ENCODE data around the gene RTN3.

Gene RTN3

DNA sequence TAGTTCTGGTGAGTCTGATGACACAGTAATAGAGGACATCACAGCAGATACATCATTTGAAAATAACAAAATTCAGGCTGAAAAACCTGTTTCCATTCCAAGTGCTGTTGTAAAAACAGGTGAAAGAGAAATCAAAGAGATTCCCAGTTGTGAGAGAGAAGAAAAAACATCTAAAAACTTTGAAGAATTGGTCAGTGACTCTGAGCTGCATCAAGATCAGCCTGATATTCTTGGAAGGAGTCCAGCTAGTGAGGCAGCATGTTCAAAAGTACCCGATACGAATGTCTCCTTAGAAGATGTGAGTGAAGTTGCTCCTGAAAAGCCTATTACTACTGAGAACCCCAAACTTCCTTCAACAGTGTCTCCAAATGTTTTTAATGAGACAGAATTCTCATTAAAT, 38.7 kb downstream of the RTN3 start (continued):
- TF ChIP-seq, protein P1, sequence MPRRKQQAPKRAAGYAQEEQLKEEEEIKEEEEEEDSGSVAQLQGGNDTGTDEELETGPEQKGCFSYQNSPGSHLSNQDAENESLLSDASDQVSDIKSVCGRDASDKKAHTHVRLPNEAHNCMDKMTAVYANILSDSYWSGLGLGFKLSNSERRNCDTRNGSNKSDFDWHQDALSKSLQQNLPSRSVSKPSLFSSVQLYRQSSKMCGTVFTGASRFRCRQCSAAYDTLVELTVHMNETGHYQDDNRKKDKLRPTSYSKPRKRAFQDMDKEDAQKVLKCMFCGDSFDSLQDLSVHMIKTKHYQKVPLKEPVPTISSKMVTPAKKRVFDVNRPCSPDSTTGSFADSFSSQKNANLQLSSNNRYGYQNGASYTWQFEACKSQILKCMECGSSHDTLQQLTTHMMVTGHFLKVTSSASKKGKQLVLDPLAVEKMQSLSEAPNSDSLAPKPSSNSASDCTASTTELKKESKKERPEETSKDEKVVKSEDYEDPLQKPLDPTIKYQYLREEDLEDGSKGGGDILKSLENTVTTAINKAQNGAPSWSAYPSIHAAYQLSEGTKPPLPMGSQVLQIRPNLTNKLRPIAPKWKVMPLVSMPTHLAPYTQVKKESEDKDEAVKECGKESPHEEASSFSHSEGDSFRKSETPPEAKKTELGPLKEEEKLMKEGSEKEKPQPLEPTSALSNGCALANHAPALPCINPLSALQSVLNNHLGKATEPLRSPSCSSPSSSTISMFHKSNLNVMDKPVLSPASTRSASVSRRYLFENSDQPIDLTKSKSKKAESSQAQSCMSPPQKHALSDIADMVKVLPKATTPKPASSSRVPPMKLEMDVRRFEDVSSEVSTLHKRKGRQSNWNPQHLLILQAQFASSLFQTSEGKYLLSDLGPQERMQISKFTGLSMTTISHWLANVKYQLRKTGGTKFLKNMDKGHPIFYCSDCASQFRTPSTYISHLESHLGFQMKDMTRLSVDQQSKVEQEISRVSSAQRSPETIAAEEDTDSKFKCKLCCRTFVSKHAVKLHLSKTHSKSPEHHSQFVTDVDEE (CRISPR knock-in tag; IDR thresholded peaks at IDR 0.05) = no peak
- TF ChIP-seq ZFP30 (CRISPR knock-in tag; IDR thresholded peaks at IDR 0.05) (no peak), TCF4 (CRISPR knock-in tag; IDR thresholded peaks at IDR 0.05; ENCODE audit: borderline replicate concordance) (no peak)

DNA sequence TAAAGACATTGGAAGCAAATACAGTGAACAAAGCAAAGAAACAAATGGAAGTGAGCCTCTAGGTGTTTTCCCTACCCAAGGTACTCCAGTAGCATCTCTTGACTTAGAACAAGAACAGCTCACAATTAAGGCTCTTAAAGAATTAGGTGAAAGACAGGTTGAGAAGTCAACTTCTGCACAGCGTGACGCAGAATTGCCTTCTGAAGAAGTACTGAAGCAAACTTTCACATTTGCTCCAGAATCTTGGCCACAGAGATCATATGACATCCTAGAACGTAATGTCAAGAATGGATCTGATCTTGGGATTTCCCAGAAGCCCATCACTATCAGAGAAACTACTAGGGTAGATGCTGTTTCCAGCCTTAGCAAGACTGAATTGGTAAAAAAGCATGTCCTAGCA, 39.3 kb downstream of the RTN3 start:
- no peak for ATAC-seq
- TF ChIP-seq TOX (CRISPR knock-in tag; IDR thresholded peaks at IDR 0.05; ENCODE audit: borderline replicate concordance) (no peak), ZFP30 (CRISPR knock-in tag; IDR thresholded peaks at IDR 0.05) (no peak), SNAI2 (CRISPR knock-in tag; IDR thresholded peaks at IDR 0.05) (no peak), ESRRG (CRISPR knock-in tag; IDR thresholded peaks at IDR 0.05) (no peak), ARNTL (CRISPR knock-in tag; IDR thresholded peaks at IDR 0.05; ENCODE audit: borderline replicate concordance, low read depth) (no peak), ZNF70 (CRISPR knock-in tag; IDR thresholded peaks at IDR 0.05) (no peak), ZNF565 (CRISPR knock-in tag; conservative IDR thresholded peaks at IDR 0.05; ENCODE audit: low read depth) (no peak), CSDC2 (CRISPR knock-in tag; IDR thresholded peaks at IDR 0.05) (no peak), ZFP3 (CRISPR knock-in tag; IDR thresholded peaks at IDR 0.05) (no peak), ZNF8 (CRISPR knock-in tag; IDR thresholded peaks at IDR 0.05) (no peak), OSR1 (CRISPR knock-in tag; IDR thresholded peaks at IDR 0.05) (no peak), BACH2 (CRISPR knock-in tag; IDR thresholded peaks at IDR 0.05; ENCODE audit: borderline replicate concordance) (no peak), GLIS3 (CRISPR knock-in tag; IDR thresholded peaks at IDR 0.05) (no peak)
- TF ChIP-seq, protein P2, sequence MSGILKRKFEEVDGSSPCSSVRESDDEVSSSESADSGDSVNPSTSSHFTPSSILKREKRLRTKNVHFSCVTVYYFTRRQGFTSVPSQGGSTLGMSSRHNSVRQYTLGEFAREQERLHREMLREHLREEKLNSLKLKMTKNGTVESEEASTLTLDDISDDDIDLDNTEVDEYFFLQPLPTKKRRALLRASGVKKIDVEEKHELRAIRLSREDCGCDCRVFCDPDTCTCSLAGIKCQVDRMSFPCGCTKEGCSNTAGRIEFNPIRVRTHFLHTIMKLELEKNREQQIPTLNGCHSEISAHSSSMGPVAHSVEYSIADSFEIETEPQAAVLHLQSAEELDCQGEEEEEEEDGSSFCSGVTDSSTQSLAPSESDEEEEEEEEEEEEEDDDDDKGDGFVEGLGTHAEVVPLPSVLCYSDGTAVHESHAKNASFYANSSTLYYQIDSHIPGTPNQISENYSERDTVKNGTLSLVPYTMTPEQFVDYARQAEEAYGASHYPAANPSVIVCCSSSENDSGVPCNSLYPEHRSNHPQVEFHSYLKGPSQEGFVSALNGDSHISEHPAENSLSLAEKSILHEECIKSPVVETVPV (CRISPR knock-in tag; IDR thresholded peaks at IDR 0.05) = no peak
- TF ChIP-seq, protein P3, sequence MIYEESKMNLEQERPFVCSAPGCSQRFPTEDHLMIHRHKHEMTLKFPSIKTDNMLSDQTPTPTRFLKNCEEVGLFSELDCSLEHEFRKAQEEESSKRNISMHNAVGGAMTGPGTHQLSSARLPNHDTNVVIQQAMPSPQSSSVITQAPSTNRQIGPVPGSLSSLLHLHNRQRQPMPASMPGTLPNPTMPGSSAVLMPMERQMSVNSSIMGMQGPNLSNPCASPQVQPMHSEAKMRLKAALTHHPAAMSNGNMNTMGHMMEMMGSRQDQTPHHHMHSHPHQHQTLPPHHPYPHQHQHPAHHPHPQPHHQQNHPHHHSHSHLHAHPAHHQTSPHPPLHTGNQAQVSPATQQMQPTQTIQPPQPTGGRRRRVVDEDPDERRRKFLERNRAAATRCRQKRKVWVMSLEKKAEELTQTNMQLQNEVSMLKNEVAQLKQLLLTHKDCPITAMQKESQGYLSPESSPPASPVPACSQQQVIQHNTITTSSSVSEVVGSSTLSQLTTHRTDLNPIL (CRISPR knock-in tag; IDR thresholded peaks at IDR 0.05; ENCODE audit: low read depth) = no peak
- TF ChIP-seq, protein P1 (CRISPR knock-in tag; IDR thresholded peaks at IDR 0.05) = no peak

DNA sequence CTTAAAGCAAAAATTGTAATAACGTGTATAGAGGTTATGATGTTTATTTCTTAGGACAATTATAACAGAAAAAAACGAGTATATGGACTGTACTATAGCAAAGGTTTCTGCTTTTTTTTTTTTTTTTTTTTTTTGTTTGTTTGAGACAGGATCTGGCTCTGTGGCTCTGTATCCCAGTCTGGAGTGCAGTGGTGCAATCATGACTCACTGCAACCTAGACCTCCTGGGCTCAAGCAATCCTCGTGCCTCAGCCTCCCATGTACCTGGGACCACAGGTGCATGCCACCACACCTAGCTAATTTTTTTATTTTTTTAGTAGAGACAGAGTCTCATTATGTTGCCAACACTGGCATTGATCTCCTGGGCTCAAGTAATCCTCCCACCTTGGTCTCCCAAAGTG, 48.0 kb downstream of the RTN3 start:
- TF ChIP-seq ZNF565 (CRISPR knock-in tag; conservative IDR thresholded peaks at IDR 0.05; ENCODE audit: low read depth) (no peak), CSDC2 (CRISPR knock-in tag; IDR thresholded peaks at IDR 0.05) (no peak), ZFP3 (CRISPR knock-in tag; IDR thresholded peaks at IDR 0.05) (no peak), TOX (CRISPR knock-in tag; IDR thresholded peaks at IDR 0.05; ENCODE audit: borderline replicate concordance) (no peak), BACH2 (CRISPR knock-in tag; IDR thresholded peaks at IDR 0.05; ENCODE audit: borderline replicate concordance) (no peak)
- TF ChIP-seq, protein P1 (CRISPR knock-in tag; IDR thresholded peaks at IDR 0.05) = no peak
- TF ChIP-seq, protein P2 (CRISPR knock-in tag; IDR thresholded peaks at IDR 0.05) = no peak
- no peak for ATAC-seq
